NOMO-1 treated with DMSO at 0.1 percent for 48 hours (cell line): ENCODE data around the gene ARHGAP30.
"Not testable (repeated sequence)": the region's sequence is repeated elsewhere in the genome, so short reads cannot be mapped to it uniquely, and the experiment has no call there.

Experiments used
- DNase-seq: peaks from one replicate; lab custom pipeline; 2025; ENCODE audit not compliant: unreplicated experiment; lab: John Stamatoyannopoulos, UW

The ARHGAP30 gene

DNA sequence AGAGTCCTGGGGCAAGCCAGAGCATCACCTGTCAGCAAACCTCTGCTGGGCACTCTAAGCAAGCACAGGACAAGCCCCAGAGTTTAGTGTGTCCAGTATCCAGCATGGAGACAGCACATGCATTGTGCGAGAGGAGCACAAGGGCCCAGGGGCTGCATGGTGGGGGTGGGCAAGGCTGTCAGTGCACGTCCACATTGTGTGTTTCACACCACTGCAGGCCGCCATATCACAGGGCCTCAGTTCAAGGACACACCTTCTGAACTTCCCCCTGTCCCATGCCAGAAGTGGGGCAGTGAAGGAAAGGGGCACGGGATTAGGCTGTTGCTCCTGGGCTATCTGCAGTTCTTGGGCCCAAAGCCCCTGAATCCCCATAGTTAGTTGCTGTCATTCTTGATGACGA is 30.1 kb downstream of the ARHGAP30 start:
- no peak for DNase-seq

DNA sequence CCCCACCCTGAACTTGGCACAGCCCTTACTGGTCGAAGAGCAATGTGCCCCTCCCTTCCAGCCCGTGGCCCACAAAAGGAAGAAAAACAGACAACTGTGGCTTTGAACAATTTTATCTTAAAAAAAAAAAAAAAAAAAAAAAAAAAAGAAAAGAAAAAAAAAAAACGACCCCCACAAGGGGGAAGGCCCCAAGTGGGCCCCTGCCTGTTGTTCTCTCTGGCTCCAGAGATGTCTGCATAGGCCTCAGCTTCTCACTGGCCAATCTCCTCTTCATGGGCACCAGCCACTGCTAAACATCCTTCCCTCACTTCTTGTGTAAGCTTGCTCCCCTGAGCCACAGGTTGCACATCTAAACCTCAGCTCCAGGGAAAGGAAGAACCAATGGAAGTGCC is 30.5 kb downstream of the ARHGAP30 start:
- DNase-seq: no peak

GRCh38 chr1:161038523-161039153 is 31.1 kb downstream of the ARHGAP30 start, which contains the start of gene TSTD1:
TSTD1 (minus strand) TSS chr1:161038964; CDS start chr1:161038889, 75 bp downstream.
- no peak for DNase-seq

- DNase-seq: no peak
Observed at GRCh38 chr1:161037661-161038522, 31.8 kb downstream of the ARHGAP30 start.

- no peak for DNase-seq
Observed at GRCh38 chr1:161033751-161034150, 35.9 kb downstream of the ARHGAP30 start.

DNA sequence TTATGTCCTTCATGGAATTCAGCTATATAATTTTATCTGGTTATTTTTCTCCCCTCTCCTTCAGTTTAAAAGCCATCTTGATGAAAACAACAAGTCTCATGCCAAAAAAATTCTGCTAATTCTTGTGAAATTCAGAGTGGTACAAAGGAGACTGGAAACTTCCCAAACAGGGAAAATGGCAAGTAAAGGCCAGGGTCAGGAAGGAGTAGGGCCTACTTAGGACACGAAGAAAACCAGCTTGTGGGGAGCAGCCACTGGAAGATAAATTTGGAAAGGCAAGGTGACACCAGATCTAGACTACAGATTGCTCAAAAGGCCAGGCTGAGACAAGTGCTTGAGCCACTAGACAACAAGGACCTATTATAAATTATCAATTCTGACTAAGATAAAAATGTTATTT is 37.3 kb downstream of the ARHGAP30 start:
- DNase-seq: no peak

DNA sequence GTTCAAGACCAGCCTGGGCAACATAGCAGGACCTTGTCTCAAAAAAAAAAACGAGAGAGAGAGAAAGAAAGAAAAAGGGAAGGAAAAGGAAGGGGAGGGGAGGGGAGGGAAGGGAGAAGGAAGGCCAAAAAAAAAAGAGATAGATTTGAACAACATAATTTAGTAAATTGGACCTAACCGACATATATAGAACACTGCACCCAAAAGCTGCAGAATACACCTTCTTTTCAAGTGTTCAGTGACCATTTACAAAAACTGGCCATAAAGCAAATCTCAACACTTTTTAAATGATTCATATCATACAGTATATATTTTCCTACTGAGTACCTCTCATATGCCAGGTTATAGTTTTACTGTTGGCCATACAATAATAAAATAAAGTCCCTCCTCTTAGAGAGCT is 37.8 kb downstream of the ARHGAP30 start:
- DNase-seq: no peak

DNA sequence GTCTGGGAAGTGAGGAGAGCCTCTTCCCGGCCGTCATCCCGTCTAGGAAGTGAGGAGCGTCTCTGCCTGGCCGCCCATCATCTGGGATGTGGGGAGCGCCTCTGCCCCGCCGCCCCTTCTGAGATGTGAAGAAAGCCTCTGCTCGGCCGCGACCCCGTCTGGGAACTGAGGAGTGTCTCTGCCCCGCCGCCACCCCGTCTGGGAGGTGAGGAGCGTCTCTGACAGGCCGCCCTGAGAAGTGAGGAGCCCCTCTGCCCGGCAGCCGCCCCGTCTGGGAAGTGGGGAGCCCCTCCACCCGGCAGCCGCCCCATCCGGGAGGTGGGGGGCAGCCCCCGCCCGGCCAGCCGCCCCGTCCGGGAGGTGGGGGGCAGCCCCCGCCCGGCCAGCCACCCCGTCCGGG is 40.2 kb downstream of the ARHGAP30 start:
- not testable (repeated sequence) for DNase-seq

GRCh38 chr1:161026954-161027353 is 42.7 kb downstream of the ARHGAP30 start:
- DNase-seq: not testable (repeated sequence)

DNA sequence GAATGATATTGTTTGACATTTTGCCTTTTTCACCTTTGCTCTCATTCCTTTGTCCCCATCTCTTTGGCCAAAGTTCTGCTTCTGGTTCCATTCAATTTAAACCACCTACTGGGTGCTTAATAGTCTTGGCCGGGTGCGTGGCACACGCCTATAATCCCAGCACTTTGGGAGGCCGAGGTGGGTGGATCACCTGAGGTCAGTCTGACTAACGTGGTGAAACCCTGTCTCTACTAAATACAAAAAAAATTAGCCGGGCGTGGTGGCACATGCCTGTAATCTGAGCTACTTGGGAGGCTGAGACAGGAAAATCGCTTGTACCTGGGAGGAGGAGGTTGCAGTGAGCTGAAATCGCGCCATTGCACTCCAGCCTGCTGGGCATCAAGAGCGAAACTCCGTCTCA is 47.3 kb downstream of the ARHGAP30 start:
- DNase-seq: not testable (repeated sequence)

DNA sequence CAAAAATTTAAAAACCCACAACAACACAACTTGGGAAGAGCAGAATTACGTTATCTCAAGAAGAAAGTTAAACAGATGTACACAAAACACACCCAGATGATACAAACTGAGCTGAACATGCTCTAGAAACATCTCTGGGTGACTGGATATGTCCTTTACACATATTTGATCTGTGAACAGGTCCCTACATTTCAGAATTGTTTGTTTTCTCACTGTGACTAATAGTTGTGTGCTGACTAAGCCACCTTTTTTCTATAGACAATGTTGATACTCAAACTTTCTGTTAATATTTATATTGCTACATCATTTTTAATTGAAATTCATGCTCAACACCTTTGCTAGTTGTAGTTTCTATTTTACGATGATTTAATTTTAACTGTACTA is 47.7 kb downstream of the ARHGAP30 start:
- DNase-seq: no peak

GRCh38 chr1:161021165-161021969 is 48.3 kb downstream of the ARHGAP30 start:
- peak; percentile 87 for DNase-seq

GRCh38 chr1:161020509-161021164 is 49.1 kb downstream of the ARHGAP30 start, which contains the start of gene F11R:
F11R (minus strand) TSS chr1:161021152; CDS start chr1:161021073, 79 bp downstream.
- peak; percentile 44 for DNase-seq

- peak; percentile 28 for DNase-seq
Observed at GRCh38 chr1:161019751-161020495, 49.8 kb downstream of the ARHGAP30 start.

- peak; percentile 29 for DNase-seq
Observed at GRCh38 chr1:161019111-161019660, 50.5 kb downstream of the ARHGAP30 start.

DNA sequence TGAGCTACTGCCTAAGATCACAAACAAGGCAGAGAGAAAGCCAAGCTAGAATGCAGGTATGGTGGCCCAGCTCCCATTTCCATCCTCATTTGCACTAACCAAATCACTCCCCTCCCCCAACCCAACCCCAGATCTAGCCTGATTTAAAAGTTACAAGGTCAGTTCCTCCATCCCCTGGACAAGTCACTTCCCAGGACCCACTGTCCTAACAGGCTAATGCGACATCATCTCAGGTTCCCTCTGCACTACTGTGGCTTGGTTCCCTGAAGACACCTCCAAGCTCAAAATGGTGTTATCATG is 51.1 kb downstream of the ARHGAP30 start:
- DNase-seq: no peak

DNA sequence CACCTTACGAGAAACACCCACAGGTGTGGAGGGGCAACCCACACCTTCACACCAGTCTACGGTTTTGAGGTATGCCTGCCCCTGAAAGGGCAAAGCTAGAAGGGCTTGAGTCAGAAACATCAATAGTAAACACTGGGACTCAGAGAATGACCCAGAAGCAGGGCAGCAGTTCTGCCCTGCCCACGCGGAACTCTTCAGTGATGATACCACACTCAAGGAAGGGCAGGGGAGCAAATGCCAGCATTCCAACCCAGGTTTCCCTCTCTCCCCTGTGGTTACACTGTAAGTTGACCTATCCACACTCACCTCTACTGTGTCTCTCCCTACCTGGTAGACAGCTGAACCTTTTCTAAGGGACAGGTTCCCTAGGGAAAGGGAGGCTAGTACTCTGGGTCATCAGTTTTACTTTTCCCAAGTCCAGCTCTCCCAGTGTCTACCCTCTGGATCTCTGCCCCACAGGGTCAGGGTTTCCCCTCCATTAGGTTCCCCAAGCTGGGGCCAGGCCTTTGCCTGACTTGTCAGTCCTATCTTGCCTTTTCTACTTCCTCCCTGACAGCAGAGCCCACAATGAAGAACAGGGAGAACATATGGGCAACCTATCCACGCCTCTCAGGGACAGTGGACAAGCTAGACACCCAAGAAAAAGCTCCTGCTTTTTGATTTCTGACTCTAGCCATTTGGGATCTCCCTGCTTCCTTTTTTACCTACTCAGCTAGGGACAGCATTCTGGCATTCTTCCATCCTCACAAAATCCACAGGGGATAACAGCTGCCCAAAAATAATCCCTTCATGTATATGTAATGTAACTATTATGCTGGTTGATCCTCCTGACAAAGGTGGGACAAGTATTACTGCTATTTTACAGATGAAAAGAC is 51.7 kb downstream of the ARHGAP30 start:
- DNase-seq: no peak

DNA sequence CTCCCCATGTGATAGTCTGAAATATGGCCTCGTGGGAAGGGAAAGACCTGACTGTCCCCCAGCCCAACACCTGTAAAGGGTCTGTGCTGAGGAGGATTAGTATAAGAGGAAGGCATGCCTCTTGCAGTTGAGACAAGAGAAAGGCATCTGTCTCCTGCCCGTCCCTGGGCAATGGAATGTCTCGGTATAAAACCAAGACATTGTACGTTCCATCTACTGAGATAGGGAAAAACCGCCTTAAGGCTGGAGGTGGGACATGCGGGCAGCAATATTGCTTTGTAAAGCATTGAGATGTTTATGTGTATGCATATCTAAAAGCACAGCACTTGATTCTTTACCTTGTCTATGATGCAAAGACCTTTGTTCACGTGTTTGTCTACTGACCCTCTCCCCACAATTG is 52.5 kb downstream of the ARHGAP30 start:
- not testable (repeated sequence) for DNase-seq

GRCh38 chr1:161016683-161017082 is 53.0 kb downstream of the ARHGAP30 start:
- not testable (repeated sequence) for DNase-seq
